HG02588 (cell line): ENCODE data around the gene RIT2.

Experiments used
- ATAC-seq: cut with Tn5 transposase; IDR thresholded peaks from one replicate; pipeline ENCODE4 v1.9.1; 2021; ENCODE audit warnings: mild to moderate bottlenecking, moderate library complexity; ENCODE audit not compliant: unreplicated experiment

Gene RIT2

DNA sequence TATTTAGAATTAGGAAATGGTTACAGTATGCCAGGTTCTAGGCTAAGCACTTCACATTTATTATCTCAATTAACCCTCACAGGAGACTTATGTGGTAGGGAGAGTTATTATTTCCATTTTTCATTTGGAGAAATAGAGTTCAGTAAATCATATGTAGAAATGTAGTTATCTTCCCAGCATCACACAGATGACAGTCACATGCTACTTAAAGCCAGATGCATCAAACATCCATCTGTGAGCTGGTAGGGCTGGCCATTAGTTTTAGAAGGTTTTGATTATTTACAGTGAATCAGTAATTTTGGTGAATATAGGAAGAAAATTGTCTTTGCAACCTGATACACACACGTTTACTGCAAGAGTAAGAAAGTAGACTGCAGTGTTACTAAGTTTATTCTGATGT, 97.9 kb downstream of the RIT2 start:
- ATAC-seq: no peak

DNA sequence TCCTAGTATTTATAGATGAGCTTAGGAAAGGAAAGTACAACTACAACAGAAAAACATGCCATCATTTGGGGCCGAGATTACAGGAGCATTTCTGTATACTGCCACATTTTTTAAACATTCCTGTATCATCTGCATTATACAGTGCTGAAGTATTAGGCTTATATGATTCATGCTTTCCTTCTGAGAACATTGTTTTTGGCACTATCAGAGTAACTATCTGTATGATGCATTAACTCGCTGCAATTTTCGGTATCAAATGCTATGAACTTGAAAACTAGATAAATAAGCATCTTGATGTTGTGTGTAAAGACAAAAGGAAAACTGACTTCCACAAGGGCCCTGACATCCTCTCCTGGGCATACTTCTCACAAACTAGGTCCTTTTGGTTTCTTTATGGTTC, 102.0 kb downstream of the RIT2 start:
- no peak for ATAC-seq

DNA sequence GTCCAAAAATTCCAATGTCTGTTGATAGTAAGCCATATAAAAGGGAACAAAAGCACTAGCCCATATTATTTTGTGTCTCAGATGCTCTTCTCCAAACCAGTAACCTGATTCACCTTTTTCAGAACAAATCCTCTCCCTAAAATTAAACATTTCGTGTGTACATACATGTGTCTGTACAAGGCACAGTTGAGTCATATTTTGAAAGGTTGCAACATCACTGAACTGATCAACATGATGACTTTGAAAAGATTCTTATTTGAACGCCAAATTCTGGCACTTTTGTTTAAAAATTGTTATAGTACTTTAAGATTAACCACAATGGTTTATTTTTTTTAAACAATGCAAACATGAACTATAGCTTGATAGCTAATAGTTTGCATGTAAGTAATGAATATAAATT, 102.5 kb downstream of the RIT2 start:
- ATAC-seq: no peak

DNA sequence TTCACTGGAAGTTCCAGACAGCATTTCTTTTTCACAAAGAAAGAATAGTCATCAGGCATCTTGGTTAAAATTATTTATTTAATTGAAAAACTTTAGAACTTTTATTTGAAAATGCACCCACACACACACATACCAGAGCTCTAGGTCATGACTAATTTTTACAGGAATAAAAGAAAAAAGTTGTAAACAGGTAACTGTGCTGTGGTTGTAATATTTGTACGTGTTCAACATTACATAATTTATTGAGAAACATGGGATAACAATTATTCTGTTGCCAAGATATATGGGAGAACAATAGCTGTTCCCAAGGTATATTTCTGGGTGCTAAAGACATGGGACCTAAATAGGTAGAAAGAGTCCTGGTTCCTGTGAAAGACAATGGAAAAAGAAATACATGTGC, 104.9 kb downstream of the RIT2 start:
- ATAC-seq: no peak

DNA sequence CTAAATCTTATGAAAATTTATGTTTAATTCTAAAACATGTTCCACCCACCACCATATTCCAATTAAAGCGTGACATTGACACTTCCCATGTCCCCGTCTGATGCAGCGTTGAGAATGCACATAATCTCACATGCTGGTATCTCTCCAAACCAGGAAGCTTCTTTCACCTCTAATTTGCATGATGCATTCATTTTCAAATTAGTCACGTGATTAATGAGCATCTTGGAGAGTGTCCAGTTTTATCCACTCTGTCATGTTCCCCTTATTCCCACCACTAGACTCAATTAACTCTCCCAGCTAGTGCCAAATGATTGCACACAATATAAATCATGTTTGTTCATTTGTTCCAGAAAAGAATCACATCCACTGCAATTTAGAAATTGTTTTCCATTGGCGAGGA, 105.8 kb downstream of the RIT2 start:
- ATAC-seq: no peak

DNA sequence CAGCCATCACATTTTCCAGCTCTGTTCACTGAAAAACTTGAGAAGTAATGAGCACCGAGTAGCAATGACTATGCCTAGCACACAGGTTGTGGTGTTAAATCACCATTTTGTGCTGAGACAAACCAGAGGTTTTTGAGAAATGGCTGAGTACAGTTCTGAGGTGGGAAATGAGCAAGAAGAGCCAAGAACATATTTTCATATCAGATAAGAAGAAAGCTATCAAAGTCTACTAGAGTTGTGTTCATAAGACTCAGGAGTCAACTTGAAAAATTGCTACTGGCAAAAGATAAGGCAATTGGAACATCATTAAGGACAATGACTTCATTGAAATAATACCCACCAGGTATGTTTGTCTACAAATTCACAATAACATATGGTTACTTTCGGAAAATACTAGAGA, 108.1 kb downstream of the RIT2 start:
- ATAC-seq: no peak

DNA sequence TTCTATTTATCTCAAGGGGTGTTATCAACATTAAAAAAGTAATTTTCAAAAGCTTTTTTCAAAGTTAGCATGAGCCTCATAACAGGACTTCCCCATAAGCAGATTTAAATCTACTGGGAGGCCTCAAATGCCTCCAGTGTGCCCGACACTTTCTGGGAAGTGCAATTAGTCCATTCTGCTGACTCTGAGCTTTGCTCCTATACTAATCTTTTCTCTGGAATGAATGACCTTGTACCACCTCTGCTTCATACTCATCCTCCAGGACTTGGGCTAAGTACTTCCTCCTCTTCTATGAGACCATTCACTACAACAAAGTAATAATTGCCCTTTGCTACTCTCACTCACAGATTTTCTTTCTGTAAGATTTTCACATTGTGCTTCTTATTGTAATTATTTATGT, 111.1 kb downstream of the RIT2 start:
- no peak for ATAC-seq

DNA sequence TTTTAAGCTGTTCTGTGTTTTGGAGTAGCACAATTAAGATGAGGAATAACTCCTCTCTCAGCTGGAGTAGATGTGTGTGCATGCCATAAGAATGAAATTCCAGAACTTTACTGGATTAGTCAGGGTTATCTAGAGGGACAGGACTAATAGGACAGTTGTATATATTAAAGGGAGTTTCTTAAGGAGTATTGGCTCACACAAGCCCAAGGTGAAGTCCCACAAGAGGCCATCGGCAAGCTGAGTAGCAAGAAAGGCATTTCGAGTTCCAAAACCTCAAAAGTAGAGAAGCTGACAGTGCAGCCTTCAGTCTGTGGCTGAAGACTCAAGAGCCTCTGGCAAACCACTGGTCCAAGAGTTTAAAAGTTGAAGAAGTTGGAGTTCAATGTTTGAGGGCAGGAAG, 113.7 kb downstream of the RIT2 start:
- no peak for ATAC-seq

DNA sequence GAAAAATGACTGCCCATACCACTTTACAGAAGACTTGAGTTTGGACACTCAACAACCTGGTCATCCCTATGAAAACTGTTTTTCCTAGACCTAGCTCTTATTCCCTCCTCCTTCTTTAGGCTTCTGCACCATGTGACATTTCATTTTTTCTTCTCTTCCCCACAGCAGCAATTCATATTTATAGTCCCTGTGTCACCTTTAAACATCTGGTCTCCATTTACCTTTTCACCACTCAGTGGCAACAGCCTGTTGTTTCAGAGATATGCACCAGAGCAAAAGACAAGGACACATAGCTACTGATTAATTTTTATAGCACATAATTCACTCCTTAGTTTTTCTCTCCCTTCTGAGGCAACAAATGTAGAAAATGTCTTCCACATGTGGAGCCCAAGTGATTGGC, 118.7 kb downstream of the RIT2 start:
- no peak for ATAC-seq

DNA sequence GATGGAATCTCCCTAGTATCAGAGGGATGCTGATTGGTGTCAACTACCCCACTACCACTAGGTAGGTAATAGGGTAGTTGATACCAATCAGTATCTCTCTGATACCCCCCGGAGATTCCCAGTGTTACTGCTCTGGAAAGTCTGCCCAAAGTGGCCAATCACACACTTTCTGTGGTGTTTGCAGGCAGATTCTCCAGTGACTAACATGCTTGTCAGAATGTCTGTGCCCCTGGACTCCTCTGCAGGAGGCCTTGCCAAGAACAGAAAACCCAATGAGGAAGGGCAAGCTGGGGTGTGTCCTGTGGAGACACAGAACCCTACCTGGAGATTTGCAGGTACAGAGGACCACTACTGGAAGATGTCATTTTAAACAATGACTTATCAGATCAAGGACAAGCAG, 135.1 kb downstream of the RIT2 start:
- no peak for ATAC-seq

DNA sequence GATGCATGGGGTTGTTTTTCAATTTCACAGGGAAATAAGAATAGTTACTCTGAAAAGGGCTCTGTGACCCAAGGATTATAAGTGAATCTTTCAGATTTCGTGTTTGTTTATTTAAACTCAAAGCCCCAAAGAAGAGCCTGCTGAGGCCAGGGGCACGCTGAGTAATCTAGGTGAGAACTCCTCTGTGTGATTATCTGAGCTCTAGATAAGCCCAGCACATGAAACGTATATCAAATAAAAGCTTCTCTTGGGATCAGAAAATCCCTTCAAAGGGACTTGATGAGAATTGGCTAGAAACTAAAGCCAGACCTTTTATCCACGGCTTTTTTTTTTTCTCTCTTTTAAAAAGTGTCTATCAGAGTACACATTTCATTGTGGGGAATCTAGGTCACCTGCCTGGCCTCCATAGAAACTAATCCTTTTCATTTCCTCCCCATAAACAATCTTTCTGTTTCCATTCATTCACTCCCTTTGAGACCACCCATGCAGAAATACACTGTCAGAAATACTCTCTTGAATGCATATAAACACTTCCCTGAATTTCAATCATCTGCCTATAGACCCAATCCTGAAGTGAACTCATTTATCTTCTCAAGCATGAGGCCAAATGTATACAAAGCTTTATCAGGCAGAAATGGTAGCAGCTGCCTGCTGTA, 137.4 kb downstream of the RIT2 start:
- ATAC-seq: no peak

DNA sequence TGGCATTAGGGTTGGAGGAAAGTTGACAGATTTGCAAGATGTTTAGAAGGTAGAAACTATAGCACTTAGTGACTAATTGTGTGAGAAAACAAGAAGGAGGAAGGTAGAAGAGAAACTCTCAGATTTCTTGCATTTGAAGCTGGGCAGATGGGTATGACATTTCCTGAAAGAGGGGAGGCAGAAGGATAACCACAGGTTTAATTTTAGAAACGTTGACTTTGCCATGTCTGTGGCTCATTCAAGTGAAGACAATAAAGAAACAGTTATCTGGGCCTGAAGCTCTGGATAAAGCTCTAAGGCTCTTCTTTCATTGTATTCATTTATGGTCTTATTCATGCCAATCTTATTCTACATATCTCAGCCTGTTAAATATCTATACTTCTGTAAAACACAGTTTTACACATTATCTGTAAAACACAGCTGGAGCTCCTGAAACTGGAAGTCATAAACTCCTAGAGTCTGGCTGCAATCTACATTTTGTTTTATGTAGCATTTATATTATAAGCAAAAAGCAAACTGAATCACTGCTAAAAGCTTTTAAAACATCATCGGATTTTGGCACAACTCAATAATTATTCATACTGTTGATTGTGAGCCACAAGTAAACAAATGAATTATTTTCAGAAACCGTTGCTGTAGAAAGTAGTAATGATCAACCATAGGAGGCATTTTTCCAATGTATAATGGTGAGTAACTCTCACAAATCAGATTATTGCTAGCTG, 138.5 kb downstream of the RIT2 start:
- no peak for ATAC-seq

DNA sequence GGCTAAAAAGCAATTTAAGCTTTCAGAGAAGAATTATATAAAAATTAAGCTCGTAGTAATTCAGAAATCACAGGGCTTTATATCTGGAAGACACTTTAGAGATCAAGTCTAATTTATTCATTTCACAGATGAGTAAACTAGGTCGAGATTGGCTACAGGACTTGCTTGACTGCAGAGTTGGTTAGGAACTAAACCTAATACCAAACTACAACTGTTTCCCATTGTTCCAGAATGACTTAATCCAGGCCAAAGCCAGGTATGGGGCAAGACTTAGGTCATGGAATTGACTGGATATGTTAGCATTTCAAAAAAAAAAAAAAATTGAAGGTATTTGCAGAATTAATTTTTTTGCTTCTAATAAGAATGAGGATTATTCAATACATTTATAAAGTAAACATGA, 146.1 kb downstream of the RIT2 start:
- no peak for ATAC-seq

DNA sequence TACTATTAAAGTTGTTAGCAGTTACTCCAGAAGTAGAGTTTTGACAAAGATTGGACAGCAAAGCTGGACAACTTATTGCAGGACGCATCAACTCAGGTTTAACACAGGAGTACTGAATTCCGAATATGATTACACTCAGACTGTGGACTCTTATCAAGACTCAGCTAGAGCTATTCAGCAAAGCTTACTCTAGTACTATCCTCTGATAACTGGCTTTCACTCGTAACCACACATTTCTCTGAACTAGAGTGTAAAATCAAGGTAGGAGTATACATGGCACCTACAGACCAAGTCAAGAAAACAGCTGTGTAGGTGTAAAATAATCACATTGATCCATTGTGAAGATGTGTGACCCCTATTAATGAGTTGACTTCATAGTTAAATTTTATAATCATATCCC, 154.2 kb downstream of the RIT2 start:
- no peak for ATAC-seq

DNA sequence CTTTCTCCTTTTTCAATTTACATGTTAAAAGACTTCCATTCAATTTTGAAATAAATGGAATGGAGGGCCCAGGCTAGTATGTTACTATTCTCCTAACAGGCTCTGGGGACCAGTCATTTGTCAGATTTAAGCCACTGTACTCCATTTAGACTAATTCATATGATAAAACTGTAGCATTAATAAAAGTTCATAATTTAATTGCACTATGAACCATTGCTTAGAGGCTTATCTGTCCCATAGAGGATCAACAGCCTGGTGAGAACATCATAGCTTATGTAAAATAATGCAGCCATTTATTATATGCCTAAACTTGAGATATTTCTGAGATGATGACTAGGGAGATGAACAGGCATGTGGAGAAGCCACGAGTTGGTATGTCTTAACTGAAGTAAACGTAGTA, 156.0 kb downstream of the RIT2 start:
- ATAC-seq: no peak

DNA sequence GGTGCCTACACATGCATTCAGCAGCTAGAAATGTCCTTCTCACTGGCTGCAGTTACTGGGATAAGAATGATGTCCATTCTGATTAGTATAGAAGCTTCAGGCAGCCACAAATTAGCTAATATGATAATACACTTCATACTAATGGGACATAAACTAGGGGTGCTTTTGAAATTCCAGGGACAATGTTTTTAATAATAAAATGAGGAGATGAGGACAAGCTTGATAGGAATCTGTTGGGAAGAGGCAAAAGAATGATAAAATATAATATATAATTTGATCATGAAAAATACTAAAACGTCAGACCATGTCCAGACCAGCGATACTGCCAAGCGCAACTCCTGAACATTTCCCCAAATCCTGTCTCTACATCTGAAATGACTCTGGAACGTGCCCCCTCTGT, 157.1 kb downstream of the RIT2 start:
- no peak for ATAC-seq

DNA sequence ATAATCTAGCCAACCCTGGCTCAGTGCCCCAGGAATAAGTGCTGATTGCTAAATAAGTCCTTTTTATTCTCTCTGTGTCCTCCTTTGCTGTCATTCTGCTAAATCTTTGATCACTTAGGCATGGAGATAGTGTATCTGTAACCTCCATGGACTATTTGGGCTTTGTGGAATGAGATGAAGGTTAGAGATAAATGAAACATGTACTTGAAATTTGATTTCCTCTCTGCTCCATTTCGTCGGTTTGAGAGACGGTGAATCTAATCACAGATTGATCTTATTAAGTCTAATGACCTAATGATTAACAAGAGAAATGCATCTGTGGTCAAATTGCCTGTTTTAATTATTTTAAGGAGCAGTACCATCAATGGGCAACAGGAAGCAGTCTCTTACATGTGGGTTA, 159.2 kb downstream of the RIT2 start:
- ATAC-seq: no peak

DNA sequence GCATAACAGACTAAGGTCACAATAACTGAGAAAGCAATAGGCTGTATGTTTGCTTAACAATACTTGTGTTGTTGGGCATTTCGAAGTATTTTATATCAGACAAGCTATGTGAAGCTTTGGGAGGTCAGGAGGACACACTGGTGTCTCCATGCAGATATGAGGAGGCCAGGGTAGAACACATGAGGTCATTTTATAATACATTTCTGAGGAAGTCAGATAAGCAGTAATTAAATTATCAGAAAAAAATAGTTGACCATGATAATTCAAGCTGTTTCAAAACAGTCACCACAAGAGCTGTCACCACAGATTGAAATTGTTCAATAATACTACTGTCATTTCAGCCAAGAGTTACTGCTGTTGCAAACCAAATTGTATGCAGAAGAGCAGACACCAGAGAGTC, 160.6 kb downstream of the RIT2 start:
- ATAC-seq: no peak

DNA sequence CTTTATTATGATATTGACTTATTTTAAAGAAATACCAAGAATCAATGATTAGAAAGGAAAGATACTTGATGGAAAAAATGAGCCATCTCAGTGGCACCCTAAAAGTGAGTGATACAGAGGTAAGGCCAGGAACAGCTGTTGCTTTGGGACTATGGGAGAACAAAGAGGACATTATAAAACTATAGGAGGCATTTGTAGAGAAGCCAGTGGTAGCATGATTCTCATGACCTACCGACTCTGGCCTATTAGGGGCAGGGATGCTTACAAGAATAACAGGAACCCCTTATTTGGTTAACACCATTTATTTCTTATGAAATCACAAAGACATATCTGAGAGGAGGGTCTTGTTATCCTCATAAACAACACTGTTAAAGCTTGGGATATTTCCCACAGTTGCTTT, 162.2 kb downstream of the RIT2 start:
- no peak for ATAC-seq

DNA sequence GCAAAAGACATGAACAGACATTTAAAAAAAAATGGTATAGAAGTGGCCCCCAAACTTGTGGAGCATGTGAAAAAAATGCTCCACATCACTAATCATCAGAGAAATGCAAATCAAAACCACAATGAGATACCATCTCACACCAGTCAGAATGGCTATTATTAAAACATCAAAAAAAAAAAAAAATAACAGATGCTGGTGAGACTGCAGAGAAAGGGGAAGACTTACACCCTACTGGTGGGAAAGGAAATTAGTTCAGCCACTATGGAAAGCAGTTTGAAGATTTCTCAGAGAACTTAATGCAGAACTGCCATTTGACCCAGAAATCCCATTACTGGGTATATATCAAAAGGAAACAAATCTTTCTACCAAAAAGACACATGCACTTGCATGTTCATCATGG, 164.8 kb downstream of the RIT2 start:
- ATAC-seq: no peak

DNA sequence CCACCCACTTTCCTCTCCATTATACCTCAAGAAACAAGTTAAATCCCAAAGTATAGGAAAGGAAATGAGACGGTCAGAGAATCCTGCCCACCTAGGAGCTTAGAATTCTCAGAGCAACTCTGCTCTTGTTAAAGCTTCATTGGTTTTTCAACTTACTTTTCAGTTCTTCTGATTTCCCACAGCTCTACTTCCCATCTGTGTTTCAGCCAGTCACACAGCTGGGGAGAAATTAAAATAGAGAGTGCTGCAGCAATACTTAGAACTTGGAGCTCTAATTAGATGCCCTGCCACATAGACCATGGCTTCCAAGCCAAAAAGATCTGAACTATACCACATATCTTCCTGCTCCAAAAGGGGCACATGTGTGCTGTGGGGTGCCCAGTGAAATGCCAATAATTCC, 166.7 kb downstream of the RIT2 start:
- no peak for ATAC-seq

DNA sequence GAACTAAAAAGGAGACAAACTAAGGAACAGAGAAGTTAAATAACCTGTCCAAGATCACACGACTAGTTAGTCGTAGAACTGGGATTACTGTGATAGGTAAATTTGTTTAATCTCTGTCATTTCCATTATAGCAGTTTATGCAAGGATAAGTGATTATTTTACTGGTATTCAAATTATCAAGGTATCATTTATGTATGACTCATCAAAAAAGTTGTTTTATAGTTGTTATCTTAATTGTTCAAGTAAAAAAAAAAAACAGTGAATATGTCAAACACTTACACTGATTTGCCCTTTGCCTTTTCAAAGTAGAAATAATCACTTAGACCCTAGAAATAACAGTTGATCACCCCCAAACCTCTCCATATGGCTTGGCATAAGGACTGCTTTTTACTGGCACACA, 173.6 kb downstream of the RIT2 start:
- no peak for ATAC-seq

DNA sequence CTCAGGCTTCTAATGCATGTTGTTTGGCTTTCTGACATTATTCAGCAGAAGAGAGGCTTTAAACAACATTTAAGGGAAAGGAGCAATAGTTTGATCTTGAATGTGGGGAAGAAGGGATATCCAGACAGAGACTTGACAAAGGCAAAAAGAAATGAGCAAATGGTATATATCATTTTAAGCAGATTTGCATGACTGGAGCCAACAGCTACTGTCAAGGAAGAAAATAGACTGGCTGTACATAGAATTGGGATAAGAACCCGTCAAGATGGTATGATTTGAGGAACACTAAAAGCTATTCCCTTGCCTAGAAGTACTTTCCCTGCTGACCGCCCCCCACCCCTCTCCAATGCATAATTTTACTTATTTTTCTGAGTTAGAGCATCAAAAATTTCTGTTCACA, 174.5 kb downstream of the RIT2 start:
- no peak for ATAC-seq
